GM13977 (cell line): ENCODE measurements around the gene RAB11A.

Experiments
- DNase-seq: peaks from one replicate; pipeline ENCODE4 v3.0.0; 2012; ENCODE audit warnings: low spot score
- CTCF ChIP-seq: IDR thresholded peaks from 2 replicates; pipeline ENCODE4 v1.5.1; 2012; ENCODE audit warnings: mild to moderate bottlenecking, control low read depth; ENCODE audit not compliant: insufficient read depth; ENCODE audit errors: extremely low read depth, missing control alignments
- in situ Hi-C: fragments of 300-500 bp; cut with MboI; formaldehyde crosslinking; loops from one replicate; pipeline ENCODE4 v1.12.0; 2022; ENCODE audit warnings: low sequenced_read_pairs, low pct_unique_long_range_greater_than_20kb, mixed read lengths, inconsistent platforms; ENCODE audit not compliant: unreplicated experiment

Gene RAB11A

GRCh38 chr15:65835447-65835846 is 33.8 kb upstream of the RAB11A start:
- no peak for DNase-seq
- in situ Hi-C loops, result no loop called here
- no peak for TF ChIP-seq CTCF

GRCh38 chr15:65836665-65837064 is 32.6 kb upstream of the RAB11A start:
- in situ Hi-C loops, result no loop called here
- peak; percentile 74 for TF ChIP-seq CTCF
- no peak for DNase-seq

- DNase-seq, result no peak
- in situ Hi-C loops, result no loop called here
- TF ChIP-seq CTCF, result no peak
Observed at GRCh38 chr15:65837301-65838294, 31.7 kb upstream of the RAB11A start.

GRCh38 chr15:65839354-65839901 is 29.9 kb upstream of the RAB11A start:
- no peak for DNase-seq
- no peak for TF ChIP-seq CTCF

GRCh38 chr15:65839985-65840384 is 29.3 kb upstream of the RAB11A start:
- in situ Hi-C loops, result no loop called here
- no peak for TF ChIP-seq CTCF

More at GRCh38 chr15:65839354-65839901, 29.9 kb upstream of the RAB11A start:
- in situ Hi-C loops, result no loop called here

GRCh38 chr15:65841121-65841930 is 28.0 kb upstream of the RAB11A start:
- in situ Hi-C loops, result no loop called here
- no peak for TF ChIP-seq CTCF
- no peak for DNase-seq

More at GRCh38 chr15:65839985-65840384, 29.3 kb upstream of the RAB11A start:
- DNase-seq, result no peak
